ENCODE data around the gene SUPT4H1.

The SUPT4H1 gene

DNA sequence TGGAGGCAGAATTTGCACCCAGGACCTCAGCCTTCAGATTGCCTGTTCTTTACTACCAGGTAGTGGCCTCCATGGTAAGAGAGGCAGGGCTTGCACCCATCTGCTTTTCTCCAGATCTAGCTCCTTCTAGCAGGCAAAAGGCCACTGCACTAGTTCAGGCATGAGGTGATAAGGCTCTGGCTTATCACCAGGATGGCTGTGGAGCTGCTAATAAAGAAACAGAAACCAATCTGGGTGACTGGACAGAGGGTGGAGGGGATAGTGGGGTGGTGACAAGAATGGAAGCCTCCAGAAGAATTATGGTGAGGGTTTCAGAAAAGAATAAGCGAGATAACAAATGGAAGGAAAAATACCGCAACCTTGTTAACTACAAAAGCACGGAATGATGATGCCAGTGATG, 15.5 kb upstream of the SUPT4H1 start:
- Histone ChIP-seq H3K9ac (ENCODE audit: low read depth, low read length) (no peak overlapping the region), H2AFZ (ENCODE audit: low read depth, low read length) (no peak overlapping the region), H3K9me3 (ENCODE audit: insufficient read depth, low read length, severe bottlenecking) (no peaks in the 10 kb centered on the region), H3K4me1 (ENCODE audit: insufficient read depth, low read length) (no peaks in the 10 kb centered on the region), H3K27me3 (ENCODE audit: insufficient read depth, low read length, poor library complexity) (no peaks in the 10 kb centered on the region), H4K20me1 (ENCODE audit: insufficient read depth, low read length) (no peaks in the 10 kb centered on the region), H3K79me2 (ENCODE audit: insufficient read depth, low read length) (no peaks in the 10 kb centered on the region), H3K4me3 (ENCODE audit: low read depth in 1 of 2, low read length in 2 of 2) (no peak overlapping the region), H3K27ac (ENCODE audit: low read length) (no peak overlapping the region), H3K36me3 (ENCODE audit: insufficient read depth, low read length) (no peaks in the 10 kb centered on the region), H3K4me2 (ENCODE audit: insufficient read depth, low read length) (no peak overlapping the region)
- no peak for DNase-seq
- TF ChIP-seq EZH2 (IDR thresholded peaks at IDR 0.05; ENCODE audit: borderline replicate concordance, low read depth, low read length, severe bottlenecking): no peak
- TF ChIP-seq, protein P1, sequence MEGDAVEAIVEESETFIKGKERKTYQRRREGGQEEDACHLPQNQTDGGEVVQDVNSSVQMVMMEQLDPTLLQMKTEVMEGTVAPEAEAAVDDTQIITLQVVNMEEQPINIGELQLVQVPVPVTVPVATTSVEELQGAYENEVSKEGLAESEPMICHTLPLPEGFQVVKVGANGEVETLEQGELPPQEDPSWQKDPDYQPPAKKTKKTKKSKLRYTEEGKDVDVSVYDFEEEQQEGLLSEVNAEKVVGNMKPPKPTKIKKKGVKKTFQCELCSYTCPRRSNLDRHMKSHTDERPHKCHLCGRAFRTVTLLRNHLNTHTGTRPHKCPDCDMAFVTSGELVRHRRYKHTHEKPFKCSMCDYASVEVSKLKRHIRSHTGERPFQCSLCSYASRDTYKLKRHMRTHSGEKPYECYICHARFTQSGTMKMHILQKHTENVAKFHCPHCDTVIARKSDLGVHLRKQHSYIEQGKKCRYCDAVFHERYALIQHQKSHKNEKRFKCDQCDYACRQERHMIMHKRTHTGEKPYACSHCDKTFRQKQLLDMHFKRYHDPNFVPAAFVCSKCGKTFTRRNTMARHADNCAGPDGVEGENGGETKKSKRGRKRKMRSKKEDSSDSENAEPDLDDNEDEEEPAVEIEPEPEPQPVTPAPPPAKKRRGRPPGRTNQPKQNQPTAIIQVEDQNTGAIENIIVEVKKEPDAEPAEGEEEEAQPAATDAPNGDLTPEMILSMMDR (IDR thresholded peaks at IDR 0.05; ENCODE audit: borderline replicate concordance, extremely low read depth, low read length, poor library complexity, severe bottlenecking): no peak
- no peak for ATAC-seq (ENCODE audit: insufficient read depth, low read depth)

DNA sequence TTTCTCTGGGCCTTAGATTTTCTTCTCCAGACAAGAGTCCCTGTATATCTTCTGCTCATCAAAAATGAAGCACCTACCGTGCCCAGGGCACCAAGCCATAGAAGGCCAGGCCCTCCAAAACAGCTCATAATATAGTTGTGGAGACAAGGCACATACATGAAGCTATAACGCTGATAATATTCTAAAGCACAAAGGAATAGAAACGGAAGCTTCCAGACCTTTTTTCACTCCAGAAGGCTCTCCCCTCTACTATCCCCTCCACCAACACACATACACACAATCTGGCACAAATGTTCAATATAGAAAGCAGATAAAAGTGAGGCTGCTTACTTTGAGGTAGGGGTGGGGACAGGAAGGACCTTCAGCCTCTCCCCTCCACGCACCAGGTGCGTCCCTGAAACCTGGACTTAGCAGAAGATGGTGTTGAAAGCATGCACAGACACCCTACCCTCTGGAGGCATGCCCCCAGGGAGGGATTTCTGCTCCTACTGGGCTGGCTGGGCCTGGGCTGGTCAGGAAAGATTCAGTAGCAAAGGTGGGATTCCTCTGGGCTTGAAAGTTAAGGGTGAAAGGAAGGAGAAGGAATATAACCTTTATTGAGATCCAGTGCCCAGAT, 14.1 kb upstream of the SUPT4H1 start:
- H2AFZ ChIP-seq (ENCODE audit: low read depth, low read length): no peak overlapping the region

DNA sequence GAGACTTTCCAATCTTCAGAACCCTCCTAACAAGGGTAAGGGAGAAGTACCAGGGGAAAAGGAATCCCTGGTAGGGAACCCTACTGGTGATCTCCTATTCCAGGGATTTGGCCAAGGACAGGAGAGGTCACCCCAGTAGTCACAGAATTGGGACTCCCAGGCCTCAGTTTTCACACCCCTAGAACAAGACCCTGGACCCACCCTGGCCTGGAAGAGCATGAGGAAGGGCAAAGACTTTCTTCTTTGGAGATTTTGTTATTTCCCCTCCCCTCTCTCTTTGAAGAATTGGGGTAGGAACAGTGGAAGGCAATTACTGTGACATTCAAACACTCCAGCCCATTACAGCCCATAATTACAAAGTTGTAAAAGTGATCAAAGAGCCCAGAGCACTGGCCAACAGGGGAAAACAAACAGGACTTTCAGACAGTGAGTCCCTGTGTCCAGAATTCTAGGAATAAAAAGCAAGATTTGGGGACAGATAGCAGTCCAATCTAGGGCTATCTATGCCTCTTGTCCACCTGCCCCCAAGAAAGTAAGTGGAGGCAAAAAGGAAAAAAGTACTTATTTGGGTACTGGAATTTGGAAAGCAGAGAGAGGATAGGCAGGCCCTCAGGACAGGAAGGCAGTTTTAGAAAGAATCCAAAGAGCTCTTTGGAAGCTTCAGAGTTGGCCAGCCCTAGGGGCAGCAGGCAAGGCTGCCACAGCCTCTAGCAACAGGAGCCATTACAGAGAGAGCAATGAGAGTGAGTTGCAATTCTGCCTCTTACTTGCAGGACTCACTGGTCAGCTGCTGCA, 13.4 kb upstream of the SUPT4H1 start:
- no peak for ATAC-seq (ENCODE audit: insufficient read depth, low read depth)
- Histone ChIP-seq H3K4me1 (ENCODE audit: insufficient read depth, low read length) (no peaks in the 10 kb centered on the region), H3K27me3 (ENCODE audit: insufficient read depth, low read length, poor library complexity) (no peaks in the 10 kb centered on the region), H3K9me3 (ENCODE audit: insufficient read depth, low read length, severe bottlenecking) (no peaks in the 10 kb centered on the region), H3K36me3 (ENCODE audit: insufficient read depth, low read length) (no peaks in the 10 kb centered on the region), H2AFZ (ENCODE audit: low read depth, low read length) (no peak overlapping the region), H3K9ac (ENCODE audit: low read depth, low read length) (no peak overlapping the region), H4K20me1 (ENCODE audit: insufficient read depth, low read length) (no peaks in the 10 kb centered on the region), H3K79me2 (ENCODE audit: insufficient read depth, low read length) (no peaks in the 10 kb centered on the region), H3K4me3 (ENCODE audit: low read depth in 1 of 2, low read length in 2 of 2) (no peak overlapping the region), H3K4me2 (ENCODE audit: insufficient read depth, low read length) (no peak overlapping the region), H3K27ac (ENCODE audit: low read length) (no peak overlapping the region)
- no peak for DNase-seq
- TF ChIP-seq EZH2 (IDR thresholded peaks at IDR 0.05; ENCODE audit: borderline replicate concordance, low read depth, low read length, severe bottlenecking): no peak
- TF ChIP-seq, protein P1 (IDR thresholded peaks at IDR 0.05; ENCODE audit: borderline replicate concordance, extremely low read depth, low read length, poor library complexity, severe bottlenecking): no peak

More for the DNA sequence above, 14.1 kb upstream of the SUPT4H1 start:
- Histone ChIP-seq H3K4me3 (ENCODE audit: low read depth in 1 of 2, low read length in 2 of 2) (no peak overlapping the region), H3K4me2 (ENCODE audit: insufficient read depth, low read length) (no peak overlapping the region), H3K4me1 (ENCODE audit: insufficient read depth, low read length) (no peaks in the 10 kb centered on the region), H3K27me3 (ENCODE audit: insufficient read depth, low read length, poor library complexity) (no peaks in the 10 kb centered on the region), H3K36me3 (ENCODE audit: insufficient read depth, low read length) (no peaks in the 10 kb centered on the region), H4K20me1 (ENCODE audit: insufficient read depth, low read length) (no peaks in the 10 kb centered on the region), H3K27ac (ENCODE audit: low read length) (no peak overlapping the region), H3K9ac (ENCODE audit: low read depth, low read length) (no peak overlapping the region), H3K79me2 (ENCODE audit: insufficient read depth, low read length) (no peaks in the 10 kb centered on the region), H3K9me3 (ENCODE audit: insufficient read depth, low read length, severe bottlenecking) (no peaks in the 10 kb centered on the region)
- DNase-seq (no peak), ATAC-seq (ENCODE audit: insufficient read depth, low read depth) (no peak)
- no peak for TF ChIP-seq EZH2 (IDR thresholded peaks at IDR 0.05; ENCODE audit: borderline replicate concordance, low read depth, low read length, severe bottlenecking)
- TF ChIP-seq, protein P1 (IDR thresholded peaks at IDR 0.05; ENCODE audit: borderline replicate concordance, extremely low read depth, low read length, poor library complexity, severe bottlenecking): no peak
